ENCODE results near the gene POC1A.

Gene POC1A

GRCh38 chr3:52150357-52150756 is 3.9 kb downstream of the POC1A start:
- no peak for DNase-seq

- DNase-seq: no peak
Observed at GRCh38 chr3:52149726-52150125, 4.5 kb downstream of the POC1A start.

- DNase-seq: no peak
Observed at GRCh38 chr3:52149021-52149420, 5.2 kb downstream of the POC1A start.

GRCh38 chr3:52147804-52148203 is 6.4 kb downstream of the POC1A start:
- DNase-seq: no peak

GRCh38 chr3:52146811-52147210 is 7.4 kb downstream of the POC1A start:
- DNase-seq: no peak

- DNase-seq: no peak
Observed at GRCh38 chr3:52146189-52146588, 8.0 kb downstream of the POC1A start.

- DNase-seq: no peak
Observed at GRCh38 chr3:52145736-52146110, 8.5 kb downstream of the POC1A start.

- no peak for DNase-seq
Observed at GRCh38 chr3:52144796-52145735, 9.2 kb downstream of the POC1A start.

GRCh38 chr3:52144034-52144795 is 10.0 kb downstream of the POC1A start:
- DNase-seq: peak; percentile 44 to 52

- no peak for DNase-seq
Observed at GRCh38 chr3:52143616-52144015, 10.6 kb downstream of the POC1A start.

- DNase-seq: no peak
Observed at GRCh38 chr3:52143156-52143555, 11.1 kb downstream of the POC1A start.

- DNase-seq: no peak
Observed at GRCh38 chr3:52141751-52142150, 12.5 kb downstream of the POC1A start.

GRCh38 chr3:52140769-52141168 is 13.5 kb downstream of the POC1A start:
- DNase-seq: no peak

- DNase-seq: no peak
Observed at GRCh38 chr3:52140000-52140399, 14.2 kb downstream of the POC1A start.

GRCh38 chr3:52137311-52137710 is 16.9 kb downstream of the POC1A start:
- no peak for DNase-seq

- DNase-seq: peak in 1 of 2 experiments; percentile 14
Observed at GRCh38 chr3:52136513-52136912, 17.7 kb downstream of the POC1A start.

GRCh38 chr3:52135332-52135731 is 18.9 kb downstream of the POC1A start:
- DNase-seq: no peak

- no peak for DNase-seq
Observed at GRCh38 chr3:52134761-52135160, 19.5 kb downstream of the POC1A start.

GRCh38 chr3:52132930-52133329 is 21.3 kb downstream of the POC1A start:
- DNase-seq: no peak

GRCh38 chr3:52132041-52132440 is 22.2 kb downstream of the POC1A start:
- no peak for DNase-seq

GRCh38 chr3:52130966-52131622 is 23.1 kb downstream of the POC1A start:
- no peak for DNase-seq

- no peak for DNase-seq
Observed at GRCh38 chr3:52128118-52128683, 26.0 kb downstream of the POC1A start.

- DNase-seq: no peak
Observed at GRCh38 chr3:52126500-52126899, 27.7 kb downstream of the POC1A start.
